ENCODE results near the gene HSP90AB1. TPM values are rescaled to one million over a fixed set of nuclear protein-coding genes. Genes with fewer than 3 reads are reported as not detected.

The HSP90AB1 gene
- total RNA-seq, result 853 TPM
- long read RNA-seq, transcript HSP90AB1-201 (12 exons, 2,582 nt), result minor isoform, 39 of 4,903 reads
- long read RNA-seq, transcript HSP90AB1-204 (12 exons, 2,644 nt), result minor isoform, 7 of 4,903 reads
- long read RNA-seq, transcript HSP90AB1-203 (12 exons, 2,572 nt), result major isoform, 4,711 of 4,903 reads
- long read RNA-seq, transcript HSP90AB1-202 (12 exons, 2,674 nt), result minor isoform, 6 of 4,903 reads
- long read RNA-seq, partial matches to known transcripts, result 111 of 4,903 reads
- long read RNA-seq, other reads (novel, unspliced or antisense), result 29 of 4,903 reads

DNA sequence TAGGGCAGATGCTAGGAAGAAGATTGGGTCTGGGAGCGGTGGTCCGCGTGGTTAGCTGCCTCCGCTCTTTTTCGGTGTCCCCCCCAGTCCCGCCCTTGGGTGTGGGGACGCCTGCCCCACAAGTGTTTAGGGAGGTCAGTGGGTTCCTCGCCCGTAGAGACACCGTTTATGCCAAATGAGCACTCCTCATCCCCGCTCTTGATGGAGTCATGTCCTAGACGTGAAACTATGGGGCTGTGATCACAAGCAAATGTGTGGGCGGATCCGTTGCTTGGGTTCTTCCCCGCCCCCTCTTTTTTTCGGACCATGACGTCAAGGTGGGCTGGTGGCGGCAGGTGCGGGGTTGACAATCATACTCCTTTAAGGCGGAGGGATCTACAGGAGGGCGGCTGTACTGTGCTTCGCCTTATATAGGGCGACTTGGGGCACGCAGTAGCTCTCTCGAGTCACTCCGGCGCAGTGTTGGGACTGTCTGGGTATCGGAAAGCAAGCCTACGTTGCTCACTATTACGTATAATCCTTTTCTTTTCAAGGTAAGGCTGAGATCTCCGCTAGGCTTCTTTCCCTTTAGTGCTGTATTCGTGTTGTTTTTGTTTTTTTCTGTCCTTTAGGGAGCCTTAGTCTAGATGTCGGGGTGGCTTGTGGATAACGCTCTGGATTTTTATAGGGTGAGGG, at the start of gene HSP90AB1:
HSP90AB1 (plus strand) TSS at position 439 of the 675 bp plus-strand sequence. CDS start 1,529 bp downstream, outside the sequence.
- ATAC-seq (ENCODE audit: poor library complexity), result peak; percentile 93
- DNase-seq, result peak; percentile 96
- intact Hi-C loops (cut with DNase I), result no loop called here

- intact Hi-C loops (cut with DNase I), result no loop called here
- no peak for ATAC-seq (ENCODE audit: poor library complexity)
- no peak for DNase-seq
These were observed 48.2 kb upstream of the HSP90AB1 start for GRCh38 chr6:44198684-44199083.

- ATAC-seq (ENCODE audit: poor library complexity) (no peak), DNase-seq (no peak)
- intact Hi-C loops (cut with DNase I), result no loop called here
These were observed 47.0 kb upstream of the HSP90AB1 start for GRCh38 chr6:44199883-44200282.

- DNase-seq (no peak), ATAC-seq (ENCODE audit: poor library complexity) (no peak)
- intact Hi-C loops (cut with DNase I), result no loop called here
These were observed 45.7 kb upstream of the HSP90AB1 start for GRCh38 chr6:44201200-44201599.

- intact Hi-C loops (cut with DNase I), result no loop called here
- DNase-seq (no peak), ATAC-seq (ENCODE audit: poor library complexity) (no peak)
These were observed 45.1 kb upstream of the HSP90AB1 start for GRCh38 chr6:44201638-44202303.

GRCh38 chr6:44202332-44202971, 44.4 kb upstream of the HSP90AB1 start:
- intact Hi-C loops (cut with DNase I), result no loop called here
- no peak for DNase-seq
- ATAC-seq (ENCODE audit: poor library complexity), result no peak

DNA sequence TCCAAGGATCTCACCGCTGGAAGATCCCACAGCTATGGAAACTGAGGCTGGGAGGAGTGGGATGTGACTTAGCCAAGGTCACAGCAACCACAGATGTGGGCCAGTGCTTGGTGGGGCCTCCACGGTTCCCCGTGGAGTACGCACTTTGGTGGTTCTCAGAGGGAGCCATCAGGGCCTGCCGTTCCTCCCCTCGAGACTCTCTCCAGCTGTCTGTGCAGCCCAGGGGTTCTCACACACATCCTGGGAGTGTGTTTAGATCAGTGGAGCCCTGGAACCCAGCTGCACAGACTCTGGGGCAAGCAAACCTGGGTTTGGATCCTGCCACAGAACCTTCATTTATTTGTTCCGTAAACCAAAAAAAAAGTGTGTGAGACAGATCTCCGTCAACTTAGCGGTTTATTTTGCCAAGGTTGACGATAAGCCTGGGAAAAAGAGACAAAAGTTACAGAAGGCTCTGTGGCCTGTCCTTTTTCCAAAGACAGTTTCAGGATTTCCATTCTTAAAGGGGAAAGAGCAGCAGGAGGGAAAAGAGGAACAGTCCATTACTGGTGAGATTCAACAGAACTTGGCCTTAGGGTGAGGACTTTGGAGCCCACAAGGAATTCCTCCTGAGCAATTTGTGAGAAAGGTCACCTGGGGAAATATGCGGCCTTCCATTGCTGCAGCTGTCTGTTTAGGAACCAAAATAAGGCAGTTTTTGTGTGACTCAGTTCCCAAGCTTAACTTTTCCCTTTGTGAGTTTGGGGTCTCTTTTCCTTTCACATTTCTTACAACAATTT, 43.7 kb upstream of the HSP90AB1 start:
- no peak for DNase-seq
- intact Hi-C loops (cut with DNase I), result no loop called here
- no peak for ATAC-seq (ENCODE audit: poor library complexity)

GRCh38 chr6:44203955-44204354, 42.9 kb upstream of the HSP90AB1 start:
- intact Hi-C loops (cut with DNase I), result no loop called here
- no peak for ATAC-seq (ENCODE audit: poor library complexity)
- no peak for DNase-seq

GRCh38 chr6:44207966-44208365, 38.9 kb upstream of the HSP90AB1 start:
- ATAC-seq (ENCODE audit: poor library complexity), result no peak
- no peak for DNase-seq
- intact Hi-C loops (cut with DNase I), result no loop called here

GRCh38 chr6:44211284-44211683, 35.6 kb upstream of the HSP90AB1 start:
- intact Hi-C loops (cut with DNase I), result no loop called here
- ATAC-seq (ENCODE audit: poor library complexity) (no peak), DNase-seq (no peak)

DNA sequence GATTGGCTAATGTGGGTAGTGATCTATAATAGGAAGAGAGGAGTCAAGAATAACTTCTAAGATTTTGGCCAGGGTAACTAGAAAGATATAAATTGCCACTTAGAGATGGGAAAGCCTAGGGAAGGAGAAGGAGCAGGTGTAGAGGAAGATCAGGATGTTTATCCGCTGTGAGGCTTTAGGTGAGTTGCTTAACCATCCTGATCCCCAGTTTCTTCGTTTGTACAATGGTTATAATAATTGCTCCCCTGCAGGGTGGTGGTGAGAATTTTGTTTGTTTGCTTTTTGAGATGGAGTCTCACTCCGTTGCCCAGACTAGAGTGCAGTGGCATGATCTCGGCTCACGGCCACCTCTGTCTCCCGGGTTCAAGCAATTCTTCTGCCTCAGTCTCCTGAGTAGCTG, 32.6 kb upstream of the HSP90AB1 start:
- intact Hi-C loops (cut with DNase I), result no loop called here
- ATAC-seq (ENCODE audit: poor library complexity) (no peak), DNase-seq (no peak)

DNA sequence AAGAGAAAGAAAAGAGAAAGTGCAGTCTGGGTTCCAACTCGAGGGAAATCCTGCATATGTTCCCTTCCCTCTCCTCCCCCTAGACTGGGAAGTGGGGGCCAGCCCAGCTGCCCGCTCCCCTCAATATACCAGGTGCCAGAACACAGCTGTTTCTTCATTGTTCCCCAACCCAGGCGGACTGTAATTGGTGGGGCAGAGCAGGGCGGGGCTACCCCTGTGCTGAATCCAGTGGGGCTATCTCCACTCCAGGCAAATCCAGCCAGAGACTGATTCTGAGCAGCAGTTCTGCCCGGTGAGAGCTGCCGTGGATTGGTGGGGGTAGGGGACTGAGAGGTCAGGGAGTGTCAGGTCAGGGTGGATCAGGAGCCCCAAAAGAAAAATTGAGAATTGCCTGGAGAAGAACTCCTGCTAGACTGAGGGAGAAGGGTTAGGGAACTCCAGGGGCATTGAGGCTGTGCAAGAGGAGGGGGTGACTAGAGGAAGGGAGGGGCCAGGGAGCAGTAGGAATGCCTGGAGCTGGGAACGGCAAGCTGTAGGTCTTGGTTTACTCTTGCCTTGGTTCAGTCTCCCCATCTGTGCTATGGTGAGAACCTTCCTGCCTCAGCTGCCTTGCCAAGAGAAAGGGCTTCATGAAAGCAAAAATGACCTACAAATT, 30.1 kb upstream of the HSP90AB1 start, which contains the start of gene MYMX:
MYMX (plus strand) TSS at position 250 of the 655 bp plus-strand sequence. CDS start 546 bp downstream, outside the sequence.
- no peak for ATAC-seq (ENCODE audit: poor library complexity)
- DNase-seq, result peak; percentile 72
- intact Hi-C loops (cut with DNase I), result no loop called here

DNA sequence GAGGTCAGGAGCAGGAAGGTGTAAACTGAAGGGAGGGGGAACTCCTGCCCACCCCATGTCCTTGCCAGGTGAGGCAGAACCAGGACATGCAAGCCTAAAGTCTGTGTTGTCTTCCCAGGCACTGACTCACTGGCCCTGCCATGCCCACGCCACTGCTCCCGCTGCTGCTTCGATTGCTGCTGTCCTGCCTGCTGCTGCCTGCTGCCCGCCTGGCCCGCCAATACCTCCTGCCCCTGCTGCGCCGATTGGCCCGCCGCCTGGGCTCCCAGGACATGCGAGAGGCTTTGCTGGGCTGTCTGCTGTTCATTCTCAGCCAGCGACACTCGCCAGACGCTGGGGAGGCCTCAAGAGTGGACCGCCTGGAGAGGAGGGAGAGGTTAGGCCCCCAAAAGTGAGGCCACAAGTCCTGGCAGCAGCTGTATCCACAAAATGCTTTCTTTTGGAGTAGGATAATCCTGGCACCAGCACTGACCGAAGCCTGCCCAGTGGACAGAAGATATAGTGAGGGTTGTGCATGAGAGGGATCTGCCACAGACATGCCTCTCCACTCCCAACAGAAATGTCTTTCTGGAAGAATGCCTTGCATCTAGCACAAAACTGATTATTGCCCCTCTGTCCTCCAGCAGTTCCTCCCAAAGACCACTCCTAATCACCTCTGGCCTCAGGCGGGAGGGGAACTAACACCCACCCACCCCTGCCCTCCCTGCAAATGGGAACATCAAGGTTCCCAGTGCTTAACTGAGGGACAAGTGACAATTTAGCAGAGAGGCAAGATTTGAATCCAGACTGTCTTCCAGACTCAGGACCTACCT, 29.4 kb upstream of the HSP90AB1 start:
- DNase-seq (peak; percentile 86), ATAC-seq (ENCODE audit: poor library complexity) (peak; percentile 34)
- intact Hi-C loops (cut with DNase I), result no loop called here

- ATAC-seq (ENCODE audit: poor library complexity) (peak; percentile 67), DNase-seq (peak; percentile 92)
- intact Hi-C loops (cut with DNase I), result no loop called here
These were observed 27.7 kb upstream of the HSP90AB1 start for GRCh38 chr6:44219053-44219814.

- ATAC-seq (ENCODE audit: poor library complexity) (no peak), DNase-seq (no peak)
- intact Hi-C loops (cut with DNase I), result no loop called here
These were observed 26.8 kb upstream of the HSP90AB1 start for GRCh38 chr6:44219815-44220784.

DNA sequence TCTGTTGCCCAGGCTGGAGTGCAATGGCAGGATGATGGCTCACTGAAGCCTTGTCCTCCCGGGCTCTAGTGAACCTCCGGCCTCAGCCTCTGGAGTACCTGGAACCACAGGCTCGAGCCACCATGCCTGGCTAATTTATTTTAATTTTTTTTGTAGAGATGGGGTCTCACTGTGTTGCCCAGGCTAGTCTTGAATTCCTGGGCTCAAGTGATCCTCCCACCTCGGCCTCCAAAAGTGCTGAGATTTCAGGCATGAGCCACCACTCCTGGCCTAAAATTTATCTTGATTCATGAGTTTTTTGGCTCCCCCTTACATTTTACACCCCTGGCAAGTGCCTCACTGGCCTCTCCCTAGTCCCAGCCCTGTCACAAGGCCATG, 26.0 kb upstream of the HSP90AB1 start:
- intact Hi-C loops (cut with DNase I), result no loop called here

More for the DNA sequence above, 26.0 kb upstream of the HSP90AB1 start:
- ATAC-seq (ENCODE audit: poor library complexity), result no peak
- DNase-seq, result no peak

Data from Right ventricle myocardium superior (tissue), 1 donor.